ENCODE data around the gene PGAP6. TPM values are rescaled to one million over a fixed set of nuclear protein-coding genes. Genes with fewer than 3 reads are reported as not detected.

PGAP6 gene
- total RNA-seq, 4 donors from 2014 or later = 32.8 to 53.5 (median 46.3) TPM

DNA sequence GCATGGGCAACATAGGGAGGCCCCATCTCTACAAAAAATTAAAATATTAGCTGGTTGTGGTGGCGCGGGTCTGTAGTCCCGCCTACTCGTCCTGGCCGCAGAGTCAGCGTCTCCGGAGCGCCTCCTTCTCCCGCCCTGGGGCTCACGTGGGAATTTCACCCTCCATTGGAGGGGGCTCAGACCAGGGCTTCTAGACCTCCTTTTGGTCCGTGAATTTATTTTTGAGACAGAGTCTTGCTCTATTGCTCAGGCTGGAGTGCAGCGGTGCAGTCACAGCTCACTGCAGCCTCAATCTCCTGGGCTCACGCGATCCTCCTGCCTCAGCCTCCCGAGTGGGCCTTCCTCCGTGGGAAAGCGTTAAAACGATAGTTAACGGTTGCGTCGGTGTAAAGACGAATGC, 14.8 kb upstream of the PGAP6 start:
- H3K36me3 ChIP-seq = peaks cover 0 to 15% (median 8%) of the 10 kb centered on the region in 4 donors
- intact Hi-C loops (cut with DNase I) = loop anchor here (10.0 kb wide), 1 partner anchor 128 kb away; the partner anchor contains the start of gene CAPN15
- no peaks in the 10 kb centered on the region for H3K27me3 ChIP-seq
- peak overlapping the region; percentile 85 to 92 (median 90) for H3K27ac ChIP-seq (replicated peaks in 1 of 4)
- TF ChIP-seq, protein P1, sequence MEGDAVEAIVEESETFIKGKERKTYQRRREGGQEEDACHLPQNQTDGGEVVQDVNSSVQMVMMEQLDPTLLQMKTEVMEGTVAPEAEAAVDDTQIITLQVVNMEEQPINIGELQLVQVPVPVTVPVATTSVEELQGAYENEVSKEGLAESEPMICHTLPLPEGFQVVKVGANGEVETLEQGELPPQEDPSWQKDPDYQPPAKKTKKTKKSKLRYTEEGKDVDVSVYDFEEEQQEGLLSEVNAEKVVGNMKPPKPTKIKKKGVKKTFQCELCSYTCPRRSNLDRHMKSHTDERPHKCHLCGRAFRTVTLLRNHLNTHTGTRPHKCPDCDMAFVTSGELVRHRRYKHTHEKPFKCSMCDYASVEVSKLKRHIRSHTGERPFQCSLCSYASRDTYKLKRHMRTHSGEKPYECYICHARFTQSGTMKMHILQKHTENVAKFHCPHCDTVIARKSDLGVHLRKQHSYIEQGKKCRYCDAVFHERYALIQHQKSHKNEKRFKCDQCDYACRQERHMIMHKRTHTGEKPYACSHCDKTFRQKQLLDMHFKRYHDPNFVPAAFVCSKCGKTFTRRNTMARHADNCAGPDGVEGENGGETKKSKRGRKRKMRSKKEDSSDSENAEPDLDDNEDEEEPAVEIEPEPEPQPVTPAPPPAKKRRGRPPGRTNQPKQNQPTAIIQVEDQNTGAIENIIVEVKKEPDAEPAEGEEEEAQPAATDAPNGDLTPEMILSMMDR (IDR thresholded peaks at IDR 0.05) = no peak
- TF ChIP-seq POLR2AphosphoS5 (IDR thresholded peaks at IDR 0.05) = peak; percentile 32 to 39
- TF ChIP-seq POLR2A (IDR thresholded peaks at IDR 0.05; ENCODE audit: low read depth) = no peak
- no peaks in the 10 kb centered on the region for H3K9me3 ChIP-seq
- under 1% methylated on average over 12 of the region's 22 CpGs for WGBS
- no peak for DNase-seq (ENCODE audit: extremely low spot score)
- H3K4me1 ChIP-seq = peaks cover 16 to 49% (median 41%) of the 10 kb centered on the region in 4 donors
- H3K4me3 ChIP-seq = peak overlapping the region; percentile 69 to 85 (median 80)

DNA sequence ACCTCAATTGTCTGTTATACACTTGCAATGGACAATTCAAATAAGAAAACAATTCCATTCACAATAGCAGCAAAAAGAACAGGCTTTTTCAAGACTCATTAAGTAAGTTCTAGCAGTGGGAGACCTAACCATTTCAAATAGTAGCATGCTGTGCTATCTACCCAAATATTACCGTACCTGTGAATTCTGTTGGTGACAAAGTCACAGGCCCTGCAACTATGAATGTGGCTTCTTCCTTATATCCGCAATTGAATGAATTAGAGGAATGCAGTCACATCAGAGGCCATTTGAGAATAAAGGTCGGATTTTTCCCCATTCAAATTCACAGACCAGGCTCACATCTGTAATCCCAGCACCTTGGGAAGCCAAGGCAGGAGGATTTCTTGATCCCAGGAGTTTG, 14.4 kb upstream of the PGAP6 start:
- WGBS = 26% methylated on average over 3 of the region's 3 CpGs
- TF ChIP-seq EP300 (IDR thresholded peaks at IDR 0.05) (no peak), POLR2AphosphoS5 (IDR thresholded peaks at IDR 0.05) (no peak), POLR2A (IDR thresholded peaks at IDR 0.05; ENCODE audit: low read depth) (no peak)
- TF ChIP-seq, protein P1 (IDR thresholded peaks at IDR 0.05) = no peak
- Histone ChIP-seq H3K27ac (replicated peaks in 1 of 4) (peak overlapping the region; percentile 85 to 92 (median 90)), H3K36me3 (peaks cover 0 to 15% (median 8%) of the 10 kb centered on the region in 4 donors), H3K9me3 (no peaks in the 10 kb centered on the region), H3K4me3 (peak overlapping the region; percentile 69 to 85 (median 80)), H3K4me1 (peaks cover 16 to 49% (median 39%) of the 10 kb centered on the region in 4 donors), H3K27me3 (no peaks in the 10 kb centered on the region)
- intact Hi-C loops (cut with DNase I) = loop anchor here (10.0 kb wide), 1 partner anchor 129 kb away; the partner anchor contains the start of gene CAPN15
- DNase-seq (ENCODE audit: extremely low spot score) = no peak

DNA sequence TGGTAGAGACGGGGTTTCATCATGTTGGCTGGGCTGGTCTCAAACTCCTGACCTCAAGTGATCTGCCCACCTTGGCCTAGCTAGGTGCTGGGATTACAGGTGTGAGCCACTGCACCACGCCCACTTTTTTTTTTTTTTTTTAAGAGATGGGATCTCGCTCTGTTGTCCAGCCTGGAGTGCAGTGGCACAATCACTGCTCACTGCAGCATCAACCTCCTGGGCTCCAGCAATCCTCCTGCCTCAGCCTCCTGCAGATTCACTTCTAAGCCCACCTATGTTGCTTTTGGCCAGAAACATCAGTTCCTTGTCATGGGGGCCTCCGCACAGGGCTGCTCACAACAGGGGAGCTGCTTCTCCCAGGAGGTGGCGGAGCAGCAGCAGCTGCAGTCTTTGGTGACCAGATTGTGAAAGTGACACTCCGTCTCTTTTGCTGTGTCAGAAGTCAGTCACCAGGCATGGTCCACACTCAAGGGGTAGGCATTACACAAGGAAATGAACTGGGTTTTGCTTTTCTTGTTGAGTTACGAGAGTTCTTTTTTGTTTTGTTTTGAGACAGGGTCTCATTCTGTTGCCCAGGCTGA, 10.8 kb upstream of the PGAP6 start:
- H3K36me3 ChIP-seq = no peaks in the 10 kb centered on the region
- peaks cover 13 to 26% (median 22%) of the 10 kb centered on the region in 4 donors for H3K4me1 ChIP-seq
- WGBS = 87% methylated on average over 7 of the region's 7 CpGs
- H3K27me3 ChIP-seq = no peaks in the 10 kb centered on the region
- intact Hi-C loops (cut with DNase I) = loop anchor here (10.0 kb wide), 1 partner anchor 132 kb away; the partner anchor contains the start of gene CAPN15
- H3K9me3 ChIP-seq = no peaks in the 10 kb centered on the region
- H3K4me3 ChIP-seq = no peak overlapping the region
- no peak overlapping the region for H3K27ac ChIP-seq (replicated peaks in 1 of 4)
- TF ChIP-seq EP300 (IDR thresholded peaks at IDR 0.05) = no peak
- TF ChIP-seq, protein P1 (IDR thresholded peaks at IDR 0.05) = no peak
- DNase-seq (ENCODE audit: extremely low spot score) = no peak

DNA sequence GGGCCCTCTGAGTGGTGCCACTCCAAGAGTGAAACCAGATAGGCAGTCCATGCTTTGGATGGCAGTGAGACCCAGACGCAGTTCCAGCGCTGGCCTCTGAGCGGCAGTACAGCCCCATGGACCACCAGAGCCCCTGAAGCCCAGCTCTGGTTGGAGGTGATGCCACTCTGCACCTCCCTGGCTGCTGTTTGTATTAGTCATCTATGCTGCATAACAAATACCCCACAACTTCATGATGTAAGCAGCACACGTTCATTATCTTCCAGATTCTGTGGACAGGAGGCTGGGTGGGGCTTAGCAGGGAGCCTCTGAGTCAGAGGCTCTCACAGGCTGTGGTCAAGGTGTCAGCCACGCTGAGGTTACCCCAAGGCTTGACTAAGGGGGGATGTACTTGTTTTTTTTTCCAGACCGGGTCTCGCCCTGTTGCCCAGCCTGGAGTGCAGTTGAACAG, 10.1 kb upstream of the PGAP6 start:
- no peaks in the 10 kb centered on the region for H3K27me3 ChIP-seq
- H3K4me3 ChIP-seq = no peak overlapping the region
- no peaks in the 10 kb centered on the region for H3K36me3 ChIP-seq
- H3K4me1 ChIP-seq = peaks cover 13 to 32% (median 22%) of the 10 kb centered on the region in 4 donors
- DNase-seq (ENCODE audit: extremely low spot score) = no peak
- intact Hi-C loops (cut with DNase I) = loop anchor here (10.0 kb wide), 1 partner anchor 133 kb away; the partner anchor contains the start of gene CAPN15
- no peaks in the 10 kb centered on the region for H3K9me3 ChIP-seq
- H3K27ac ChIP-seq (replicated peaks in 1 of 4) = no peak overlapping the region
- WGBS = 74% methylated on average over 7 of the region's 7 CpGs
- TF ChIP-seq EP300 (IDR thresholded peaks at IDR 0.05) = no peak
- TF ChIP-seq, protein P1 (IDR thresholded peaks at IDR 0.05) = peak; percentile 54 to 78 (median 76)

Measured in esophagus muscularis mucosa (tissue), 4 donors.